ENCODE measurements around the gene SCP2.

SCP2 gene

GRCh38 chr1:53023546-53023945 lies 96.5 kb downstream of the SCP2 start:
- no peak overlapping the region for H3K9ac ChIP-seq (ENCODE audit: low read length in 5 of 5)
- no peak overlapping the region for H3K4me3 ChIP-seq (ENCODE audit: low read depth in 1 of 5, low read length in 5 of 5)

GRCh38 chr1:53024117-53024516 lies 97.0 kb downstream of the SCP2 start:
- Histone ChIP-seq H3K27ac (ENCODE audit: low read depth, low read length) (no peak overlapping the region), H3K4me3 (ENCODE audit: low read depth in 1 of 5, low read length in 5 of 5) (no peak overlapping the region), H3K9me3 (ENCODE audit: control insufficient read depth in 5 of 5, low read length in 5 of 5) (no peaks in the 10 kb centered on the region), H3K9ac (ENCODE audit: low read length in 5 of 5) (no peak overlapping the region), H3K27me3 (ENCODE audit: control insufficient read depth in 5 of 5, insufficient read depth in 4 of 5, low read length in 5 of 5) (no peaks in the 10 kb centered on the region), H3K4me1 (ENCODE audit: control insufficient read depth in 5 of 5, insufficient read depth in 5 of 5, low read length in 5 of 5) (peaks cover 0 to 22% (median 14%) of the 10 kb centered on the region in 5 donors), H3K36me3 (ENCODE audit: control insufficient read depth in 5 of 5, insufficient read depth in 5 of 5, low read length in 5 of 5) (peaks cover 0 to 6% (median 3%) of the 10 kb centered on the region in 5 donors)

More at GRCh38 chr1:53023546-53023945, 96.5 kb downstream of the SCP2 start:
- Histone ChIP-seq H3K4me1 (ENCODE audit: control insufficient read depth in 5 of 5, insufficient read depth in 5 of 5, low read length in 5 of 5) (peaks cover 0 to 22% (median 14%) of the 10 kb centered on the region in 5 donors), H3K9me3 (ENCODE audit: control insufficient read depth in 5 of 5, low read length in 5 of 5) (no peaks in the 10 kb centered on the region), H3K27ac (ENCODE audit: low read depth, low read length) (no peak overlapping the region), H3K27me3 (ENCODE audit: control insufficient read depth in 5 of 5, insufficient read depth in 4 of 5, low read length in 5 of 5) (no peaks in the 10 kb centered on the region), H3K36me3 (ENCODE audit: control insufficient read depth in 5 of 5, insufficient read depth in 5 of 5, low read length in 5 of 5) (peaks cover 0 to 6% (median 3%) of the 10 kb centered on the region in 5 donors)

GRCh38 chr1:53025034-53025768 lies 98.1 kb downstream of the SCP2 start:
- Histone ChIP-seq H3K27me3 (ENCODE audit: control insufficient read depth in 5 of 5, insufficient read depth in 4 of 5, low read length in 5 of 5) (no peaks in the 10 kb centered on the region), H3K27ac (ENCODE audit: low read depth, low read length) (peak overlapping the region; percentile 88), H3K36me3 (ENCODE audit: control insufficient read depth in 5 of 5, insufficient read depth in 5 of 5, low read length in 5 of 5) (peaks cover 3 to 9% (median 7%) of the 10 kb centered on the region in 5 donors), H3K4me3 (ENCODE audit: low read depth in 1 of 5, low read length in 5 of 5) (no peak overlapping the region), H3K9ac (ENCODE audit: low read length in 5 of 5) (peak overlapping the region in 2 of 5 donors; percentile 43 to 64), H3K9me3 (ENCODE audit: control insufficient read depth in 5 of 5, low read length in 5 of 5) (no peaks in the 10 kb centered on the region), H3K4me1 (ENCODE audit: control insufficient read depth in 5 of 5, insufficient read depth in 5 of 5, low read length in 5 of 5) (peaks cover 0 to 22% (median 14%) of the 10 kb centered on the region in 5 donors)

- peak overlapping the region; percentile 88 for H3K27ac ChIP-seq (ENCODE audit: low read depth, low read length)
- peak overlapping the region in 2 of 5 donors; percentile 43 to 64 for H3K9ac ChIP-seq (ENCODE audit: low read length in 5 of 5)
- peaks cover 3 to 9% (median 7%) of the 10 kb centered on the region in 5 donors for H3K36me3 ChIP-seq (ENCODE audit: control insufficient read depth in 5 of 5, insufficient read depth in 5 of 5, low read length in 5 of 5)
- no peaks in the 10 kb centered on the region for H3K9me3 ChIP-seq (ENCODE audit: control insufficient read depth in 5 of 5, low read length in 5 of 5)
- H3K4me1 ChIP-seq (ENCODE audit: control insufficient read depth in 5 of 5, insufficient read depth in 5 of 5, low read length in 5 of 5): peaks cover 0 to 22% (median 14%) of the 10 kb centered on the region in 5 donors
- H3K27me3 ChIP-seq (ENCODE audit: control insufficient read depth in 5 of 5, insufficient read depth in 4 of 5, low read length in 5 of 5): no peaks in the 10 kb centered on the region
- no peak overlapping the region for H3K4me3 ChIP-seq (ENCODE audit: low read depth in 1 of 5, low read length in 5 of 5)
These were observed 98.7 kb downstream of the SCP2 start for GRCh38 chr1:53025769-53026112.

GRCh38 chr1:53026254-53026653 lies 99.2 kb downstream of the SCP2 start:
- Histone ChIP-seq H3K27ac (ENCODE audit: low read depth, low read length) (peak overlapping the region; percentile 88), H3K27me3 (ENCODE audit: control insufficient read depth in 5 of 5, insufficient read depth in 4 of 5, low read length in 5 of 5) (no peaks in the 10 kb centered on the region), H3K9me3 (ENCODE audit: control insufficient read depth in 5 of 5, low read length in 5 of 5) (no peaks in the 10 kb centered on the region), H3K36me3 (ENCODE audit: control insufficient read depth in 5 of 5, insufficient read depth in 5 of 5, low read length in 5 of 5) (peaks cover 3 to 9% (median 7%) of the 10 kb centered on the region in 5 donors), H3K4me1 (ENCODE audit: control insufficient read depth in 5 of 5, insufficient read depth in 5 of 5, low read length in 5 of 5) (peaks cover 0 to 25% (median 14%) of the 10 kb centered on the region in 5 donors), H3K9ac (ENCODE audit: low read length in 5 of 5) (no peak overlapping the region), H3K4me3 (ENCODE audit: low read depth in 1 of 5, low read length in 5 of 5) (no peak overlapping the region)

- Histone ChIP-seq H3K27me3 (ENCODE audit: control insufficient read depth in 5 of 5, insufficient read depth in 4 of 5, low read length in 5 of 5) (no peaks in the 10 kb centered on the region), H3K9ac (ENCODE audit: low read length in 5 of 5) (peak overlapping the region in 1 of 5 donors; percentile 17), H3K4me1 (ENCODE audit: control insufficient read depth in 5 of 5, insufficient read depth in 5 of 5, low read length in 5 of 5) (peaks cover 0 to 17% (median 7%) of the 10 kb centered on the region in 5 donors), H3K36me3 (ENCODE audit: control insufficient read depth in 5 of 5, insufficient read depth in 5 of 5, low read length in 5 of 5) (peaks cover 3 to 13% (median 10%) of the 10 kb centered on the region in 5 donors), H3K27ac (ENCODE audit: low read depth, low read length) (peak overlapping the region; percentile 46), H3K9me3 (ENCODE audit: control insufficient read depth in 5 of 5, low read length in 5 of 5) (no peaks in the 10 kb centered on the region), H3K4me3 (ENCODE audit: low read depth in 1 of 5, low read length in 5 of 5) (no peak overlapping the region)
These were observed 104.7 kb downstream of the SCP2 start for GRCh38 chr1:53031732-53032131.

- Histone ChIP-seq H3K27ac (ENCODE audit: low read depth, low read length) (no peak overlapping the region), H3K9me3 (ENCODE audit: control insufficient read depth in 5 of 5, low read length in 5 of 5) (no peaks in the 10 kb centered on the region), H3K36me3 (ENCODE audit: control insufficient read depth in 5 of 5, insufficient read depth in 5 of 5, low read length in 5 of 5) (peaks cover 6 to 23% (median 14%) of the 10 kb centered on the region in 5 donors), H3K4me1 (ENCODE audit: control insufficient read depth in 5 of 5, insufficient read depth in 5 of 5, low read length in 5 of 5) (peaks cover 0 to 41% (median 34%) of the 10 kb centered on the region in 5 donors), H3K9ac (ENCODE audit: low read length in 5 of 5) (no peak overlapping the region), H3K4me3 (ENCODE audit: low read depth in 1 of 5, low read length in 5 of 5) (no peak overlapping the region), H3K27me3 (ENCODE audit: control insufficient read depth in 5 of 5, insufficient read depth in 4 of 5, low read length in 5 of 5) (no peaks in the 10 kb centered on the region)
These were observed 110.1 kb downstream of the SCP2 start for GRCh38 chr1:53037159-53037558.

- Histone ChIP-seq H3K9me3 (ENCODE audit: control insufficient read depth in 5 of 5, low read length in 5 of 5) (no peaks in the 10 kb centered on the region), H3K27ac (ENCODE audit: low read depth, low read length) (peak overlapping the region; percentile 55), H3K27me3 (ENCODE audit: control insufficient read depth in 5 of 5, insufficient read depth in 4 of 5, low read length in 5 of 5) (no peaks in the 10 kb centered on the region), H3K9ac (ENCODE audit: low read length in 5 of 5) (peak overlapping the region in 2 of 5 donors; percentile 30 to 41), H3K4me3 (ENCODE audit: low read depth in 1 of 5, low read length in 5 of 5) (peak overlapping the region in 1 of 5 donors; percentile 29), H3K4me1 (ENCODE audit: control insufficient read depth in 5 of 5, insufficient read depth in 5 of 5, low read length in 5 of 5) (peaks cover 2 to 49% (median 39%) of the 10 kb centered on the region in 5 donors), H3K36me3 (ENCODE audit: control insufficient read depth in 5 of 5, insufficient read depth in 5 of 5, low read length in 5 of 5) (peaks cover 6 to 21% (median 14%) of the 10 kb centered on the region in 5 donors)
These were observed 111.5 kb downstream of the SCP2 start for GRCh38 chr1:53038566-53038965.

- Histone ChIP-seq H3K9ac (ENCODE audit: low read length in 5 of 5) (no peak overlapping the region), H3K27me3 (ENCODE audit: control insufficient read depth in 5 of 5, insufficient read depth in 4 of 5, low read length in 5 of 5) (no peaks in the 10 kb centered on the region), H3K27ac (ENCODE audit: low read depth, low read length) (no peak overlapping the region), H3K36me3 (ENCODE audit: control insufficient read depth in 5 of 5, insufficient read depth in 5 of 5, low read length in 5 of 5) (peaks cover 8 to 28% (median 19%) of the 10 kb centered on the region in 5 donors), H3K4me3 (ENCODE audit: low read depth in 1 of 5, low read length in 5 of 5) (no peak overlapping the region), H3K4me1 (ENCODE audit: control insufficient read depth in 5 of 5, insufficient read depth in 5 of 5, low read length in 5 of 5) (peaks cover 2 to 47% (median 37%) of the 10 kb centered on the region in 5 donors), H3K9me3 (ENCODE audit: control insufficient read depth in 5 of 5, low read length in 5 of 5) (no peaks in the 10 kb centered on the region)
These were observed 116.2 kb downstream of the SCP2 start for GRCh38 chr1:53043271-53043670.

GRCh38 chr1:53044926-53045325 lies 117.8 kb downstream of the SCP2 start:
- H3K4me1 ChIP-seq (ENCODE audit: control insufficient read depth in 5 of 5, insufficient read depth in 5 of 5, low read length in 5 of 5): peaks cover 2 to 42% (median 32%) of the 10 kb centered on the region in 5 donors

More at GRCh38 chr1:53044926-53045325, 117.8 kb downstream of the SCP2 start:
- H3K36me3 ChIP-seq (ENCODE audit: control insufficient read depth in 5 of 5, insufficient read depth in 5 of 5, low read length in 5 of 5): peaks cover 7 to 25% (median 14%) of the 10 kb centered on the region in 5 donors
- H3K27ac ChIP-seq (ENCODE audit: low read depth, low read length): no peak overlapping the region
- no peak overlapping the region for H3K4me3 ChIP-seq (ENCODE audit: low read depth in 1 of 5, low read length in 5 of 5)
- H3K9me3 ChIP-seq (ENCODE audit: control insufficient read depth in 5 of 5, low read length in 5 of 5): no peaks in the 10 kb centered on the region
- H3K9ac ChIP-seq (ENCODE audit: low read length in 5 of 5): no peak overlapping the region
- H3K27me3 ChIP-seq (ENCODE audit: control insufficient read depth in 5 of 5, insufficient read depth in 4 of 5, low read length in 5 of 5): no peaks in the 10 kb centered on the region
